BJ (cell line): ENCODE data around the gene PTPA. TPM values are rescaled to one million over a fixed set of nuclear protein-coding genes. Genes with fewer than 3 reads are reported as not detected.
"Not testable (repeated sequence)": the region's sequence is repeated elsewhere in the genome, so short reads cannot be mapped to it uniquely, and the experiment has no call there.

Source experiments
- CTCF ChIA-PET: fragments of 350-600 bp; formaldehyde crosslinking; extraction: SDS; loops from one replicate; lab custom pipeline; 2021; ENCODE audit warnings: antibody characterized with exemption, inconsistent platforms; lab: Yijun Ruan, JAX
- POLR2A ChIA-PET: fragments of 300-600 bp; sonication (Branson Sonifier 250); formaldehyde crosslinking; extraction: SDS; loops from one replicate; lab custom pipeline; 2021; ENCODE audit warnings: antibody characterized with exemption; lab: Charles Lee
- DNase-seq: peaks from one replicate; pipeline ENCODE4 v3.0.0-alpha.2; 2011; ENCODE audit warnings: low read depth
- H3K27me3 ChIP-seq: 2 replicates; pipeline ENCODE4 v1.6.0; 2011; ENCODE audit warnings: low read length; ENCODE audit not compliant: control insufficient read depth, insufficient read depth
- H3K36me3 ChIP-seq: 2 replicates; pipeline ENCODE4 v1.5.1; 2011; ENCODE audit warnings: low read length; ENCODE audit not compliant: control insufficient read depth, insufficient read depth
- H3K4me3 ChIP-seq: 2 replicates; pipeline ENCODE4 v1.5.1; 2011; ENCODE audit warnings: low read depth, mild to moderate bottlenecking, control low read depth, low read length
- polyA plus RNA-seq: library from polyadenylated mRNA; depleted of rRNA; stranded (reverse); fragments of >200 nt; gene quantifications from 2 replicates; pipeline ENCODE4 v1.2.3, GENCODE V29; 2011
- TF ChIP-seq, protein P1 (sequence below): IDR thresholded peaks from 2 replicates; pipeline ENCODE4 v1.5.1; 2011; ENCODE audit warnings: low read depth, mild to moderate bottlenecking, control low read depth, inconsistent platforms, low read length, moderate library complexity; ENCODE audit not compliant: insufficient read depth

PTPA gene
- polyA plus RNA-seq, 1 experiment: 251 TPM

- no peaks in the 10 kb centered on the region for H3K36me3 ChIP-seq
- no peak overlapping the region for H3K4me3 ChIP-seq
- TF ChIP-seq, protein P1, sequence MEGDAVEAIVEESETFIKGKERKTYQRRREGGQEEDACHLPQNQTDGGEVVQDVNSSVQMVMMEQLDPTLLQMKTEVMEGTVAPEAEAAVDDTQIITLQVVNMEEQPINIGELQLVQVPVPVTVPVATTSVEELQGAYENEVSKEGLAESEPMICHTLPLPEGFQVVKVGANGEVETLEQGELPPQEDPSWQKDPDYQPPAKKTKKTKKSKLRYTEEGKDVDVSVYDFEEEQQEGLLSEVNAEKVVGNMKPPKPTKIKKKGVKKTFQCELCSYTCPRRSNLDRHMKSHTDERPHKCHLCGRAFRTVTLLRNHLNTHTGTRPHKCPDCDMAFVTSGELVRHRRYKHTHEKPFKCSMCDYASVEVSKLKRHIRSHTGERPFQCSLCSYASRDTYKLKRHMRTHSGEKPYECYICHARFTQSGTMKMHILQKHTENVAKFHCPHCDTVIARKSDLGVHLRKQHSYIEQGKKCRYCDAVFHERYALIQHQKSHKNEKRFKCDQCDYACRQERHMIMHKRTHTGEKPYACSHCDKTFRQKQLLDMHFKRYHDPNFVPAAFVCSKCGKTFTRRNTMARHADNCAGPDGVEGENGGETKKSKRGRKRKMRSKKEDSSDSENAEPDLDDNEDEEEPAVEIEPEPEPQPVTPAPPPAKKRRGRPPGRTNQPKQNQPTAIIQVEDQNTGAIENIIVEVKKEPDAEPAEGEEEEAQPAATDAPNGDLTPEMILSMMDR: no peak
- CTCF ChIA-PET: interaction anchor here (0.5 kb wide), 2 partner anchors 61 to 881 kb away, joined by 3 to 4 read pairs; no protein-coding TSS in a partner anchor
- H3K27me3 ChIP-seq: no peaks in the 10 kb centered on the region
- DNase-seq: no peak
- POLR2A ChIA-PET: no interaction called here
These were observed 74.8 kb downstream of the PTPA start for GRCh38 chr9:129185991-129186390.

- H3K4me3 ChIP-seq: no peak overlapping the region
- TF ChIP-seq, protein P1: no peak
- CTCF ChIA-PET: interaction anchor here (1.2 to 1.7 kb wide), 4 partner anchors 9 to 44 kb away, joined by 3 to 4 read pairs (median 4); partner anchors contain the start of gene IER5L
- no peaks in the 10 kb centered on the region for H3K27me3 ChIP-seq
- H3K36me3 ChIP-seq: no peaks in the 10 kb centered on the region
- POLR2A ChIA-PET: no interaction called here
- no peak for DNase-seq
These were observed 75.8 kb downstream of the PTPA start for GRCh38 chr9:129187042-129187441.

DNA sequence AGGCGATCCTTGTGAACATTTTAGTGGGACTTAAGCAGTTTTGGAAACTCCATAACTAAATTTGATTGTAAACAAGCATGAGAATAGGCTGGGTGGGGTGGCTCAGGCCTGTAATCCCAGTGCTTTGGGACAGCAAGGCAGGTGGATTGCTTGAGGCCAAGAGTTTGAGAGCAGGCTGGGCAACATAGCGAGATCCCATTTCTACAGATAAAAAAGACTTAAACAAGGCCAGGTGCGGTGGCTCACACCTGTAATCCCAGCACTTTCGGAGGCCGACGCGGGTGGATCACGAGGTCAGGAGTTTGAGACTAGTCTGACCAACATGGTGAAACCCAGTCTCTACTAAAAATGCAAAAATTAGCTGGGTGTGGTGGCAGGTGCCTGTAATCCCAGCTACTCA lies 78.8 kb downstream of the PTPA start:
- CTCF ChIA-PET: interaction anchor here (1.2 to 1.7 kb wide), 2 partner anchors 16 to 21 kb away, joined by 3 to 4 read pairs; no protein-coding TSS in a partner anchor
- POLR2A ChIA-PET, DNase-seq, H3K4me3 ChIP-seq, H3K36me3 ChIP-seq: not testable (repeated sequence)
- H3K27me3 ChIP-seq: peaks cover 13% of the 10 kb centered on the region

- Histone ChIP-seq H3K4me3 (no peak overlapping the region), H3K36me3 (no peaks in the 10 kb centered on the region), H3K27me3 (peaks cover 13% of the 10 kb centered on the region)
- CTCF ChIA-PET: interaction anchor here (0.7 to 2.1 kb wide), 5 partner anchors 8 to 428 kb away, joined by 3 to 5 read pairs (median 4); no protein-coding TSS in a partner anchor
- POLR2A ChIA-PET: interaction anchor here (0.7 kb wide), 1 partner anchor 19 kb away, joined by 3 read pairs; no protein-coding TSS in a partner anchor
- no peak for DNase-seq
- TF ChIP-seq, protein P1: no peak
These were observed 80.0 kb downstream of the PTPA start for GRCh38 chr9:129191234-129191633.

DNA sequence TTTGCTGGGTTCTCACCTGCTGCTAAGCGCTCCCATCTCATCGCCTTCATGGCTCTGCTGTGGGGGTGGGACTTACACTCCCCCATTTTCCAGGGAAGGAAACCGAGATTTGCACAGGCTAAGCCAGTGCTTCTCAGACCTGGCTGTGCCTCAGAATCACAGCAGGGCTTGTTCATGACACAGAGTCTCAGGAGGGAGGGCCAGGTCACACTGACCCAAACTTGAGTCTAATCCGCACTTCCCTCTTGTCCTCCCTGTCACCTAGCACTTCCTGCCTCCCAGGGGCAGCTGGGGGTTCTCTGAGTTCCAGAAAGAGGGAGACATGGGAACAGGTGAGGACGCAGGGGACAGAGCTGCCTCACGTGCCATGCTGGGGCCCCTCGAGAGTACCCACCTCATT lies 82.4 kb downstream of the PTPA start:
- Histone ChIP-seq H3K4me3 (no peak overlapping the region), H3K36me3 (no peaks in the 10 kb centered on the region), H3K27me3 (peaks cover 13% of the 10 kb centered on the region)
- TF ChIP-seq, protein P1: no peak
- POLR2A ChIA-PET: no interaction called here
- CTCF ChIA-PET: interaction anchor here (1.3 kb wide), 1 partner anchor 11 kb away, joined by 4 read pairs; no protein-coding TSS in a partner anchor
- no peak for DNase-seq

- peaks cover 13% of the 10 kb centered on the region for H3K27me3 ChIP-seq
- DNase-seq: no peak
- no peaks in the 10 kb centered on the region for H3K36me3 ChIP-seq
- ChIA-PET CTCF (interaction anchor here (1.3 kb wide), 1 partner anchor 11 kb away, joined by 4 read pairs; no protein-coding TSS in a partner anchor), POLR2A (no interaction called here)
- TF ChIP-seq, protein P1: no peak
- H3K4me3 ChIP-seq: no peak overlapping the region
These were observed 83.0 kb downstream of the PTPA start for GRCh38 chr9:129194221-129194620.
